GM18858 (cell line): Measurements from ENCODE around the gene CNTN4.

Source experiments
- ATAC-seq: cut with Tn5 transposase; IDR thresholded peaks from one replicate; pipeline ENCODE4 v1.9.1; 2021; ENCODE audit not compliant: unreplicated experiment

The CNTN4 gene

GRCh38 chr3:2677501-2677900, 578.8 kb downstream of the CNTN4 start:
- ATAC-seq: no peak

DNA sequence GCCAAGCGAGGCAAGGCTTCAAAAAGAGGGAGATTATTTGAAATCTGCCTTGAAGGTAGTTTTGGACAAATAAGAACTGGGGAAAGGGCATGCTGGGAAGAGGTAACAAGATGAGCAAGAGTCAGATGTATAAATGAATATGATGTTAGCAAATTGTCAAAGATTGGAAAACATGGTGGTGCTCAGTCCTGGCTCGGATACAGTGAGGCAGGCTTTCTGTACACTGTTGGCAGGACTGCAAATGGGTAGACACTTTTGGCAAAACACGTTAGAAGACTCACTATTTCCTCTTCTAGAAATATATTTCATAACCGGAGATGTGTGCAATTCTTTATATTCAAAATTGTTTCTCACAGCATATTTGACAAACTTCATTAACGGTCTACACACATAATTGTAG, 581.6 kb downstream of the CNTN4 start:
- no peak for ATAC-seq

GRCh38 chr3:2684046-2684445, 585.4 kb downstream of the CNTN4 start:
- no peak for ATAC-seq

GRCh38 chr3:2686816-2687502, 588.3 kb downstream of the CNTN4 start:
- ATAC-seq: no peak

DNA sequence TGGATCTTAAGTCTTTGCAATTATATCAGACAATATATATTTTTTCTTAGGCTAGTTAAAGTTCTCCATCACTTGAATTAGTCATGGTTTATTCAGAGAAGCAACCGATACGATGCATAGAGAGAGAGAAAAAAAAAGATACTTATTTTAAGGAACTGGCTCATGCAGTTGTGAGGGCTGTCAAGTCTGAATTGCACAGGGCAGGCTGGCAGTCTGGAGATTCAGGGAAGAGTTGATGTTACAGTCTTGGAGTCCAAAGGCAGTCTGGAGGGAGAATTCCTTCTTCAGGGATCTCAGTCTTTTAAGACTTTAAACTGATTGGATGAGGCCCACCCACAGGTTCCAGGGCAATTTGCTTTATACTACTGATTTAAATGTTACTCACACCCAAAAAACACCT, 598.9 kb downstream of the CNTN4 start:
- ATAC-seq: no peak

DNA sequence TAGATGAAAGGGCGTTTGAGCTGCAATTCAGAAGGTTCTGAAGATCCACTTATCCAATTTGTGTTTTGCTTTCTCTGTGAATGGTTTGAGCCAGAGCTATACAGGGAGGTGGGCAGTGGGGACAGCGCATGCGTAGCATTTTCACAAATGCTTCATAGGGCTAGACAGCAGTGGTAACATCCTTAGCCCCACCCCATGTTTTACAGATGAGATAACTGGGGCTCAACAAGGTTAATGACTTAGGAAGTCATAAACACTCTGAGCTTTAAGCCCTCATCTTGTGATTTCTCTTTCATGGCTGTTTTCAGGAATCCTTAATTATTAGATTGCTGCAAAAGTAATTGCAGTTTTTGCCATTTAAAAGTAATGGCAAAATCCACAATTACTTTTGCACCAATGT, 602.8 kb downstream of the CNTN4 start:
- ATAC-seq: no peak

- ATAC-seq: no peak
These were observed 607.6 kb downstream of the CNTN4 start for GRCh38 chr3:2706144-2706835.

GRCh38 chr3:2706836-2707210, 608.2 kb downstream of the CNTN4 start:
- no peak for ATAC-seq

DNA sequence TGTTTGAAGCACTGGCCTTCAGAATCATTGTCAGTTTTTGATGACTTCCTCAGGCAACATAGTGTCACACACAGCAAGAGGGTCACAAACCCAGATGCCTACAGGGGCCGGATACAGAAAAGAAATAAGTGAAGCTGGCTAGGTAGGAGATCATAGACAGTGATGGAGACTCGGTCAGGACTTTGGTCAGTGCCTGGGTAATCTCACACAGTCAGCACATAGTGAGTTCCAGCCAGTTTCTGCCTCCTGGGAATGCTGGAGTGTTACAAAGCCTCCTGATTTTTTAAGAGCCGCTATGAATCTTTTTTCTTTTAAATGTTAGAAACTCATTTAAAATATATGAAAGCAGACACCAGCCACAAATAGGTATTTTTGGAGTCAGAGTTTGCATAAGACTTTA, 612.4 kb downstream of the CNTN4 start:
- ATAC-seq: no peak

GRCh38 chr3:2713923-2714322, 615.3 kb downstream of the CNTN4 start:
- ATAC-seq: no peak

DNA sequence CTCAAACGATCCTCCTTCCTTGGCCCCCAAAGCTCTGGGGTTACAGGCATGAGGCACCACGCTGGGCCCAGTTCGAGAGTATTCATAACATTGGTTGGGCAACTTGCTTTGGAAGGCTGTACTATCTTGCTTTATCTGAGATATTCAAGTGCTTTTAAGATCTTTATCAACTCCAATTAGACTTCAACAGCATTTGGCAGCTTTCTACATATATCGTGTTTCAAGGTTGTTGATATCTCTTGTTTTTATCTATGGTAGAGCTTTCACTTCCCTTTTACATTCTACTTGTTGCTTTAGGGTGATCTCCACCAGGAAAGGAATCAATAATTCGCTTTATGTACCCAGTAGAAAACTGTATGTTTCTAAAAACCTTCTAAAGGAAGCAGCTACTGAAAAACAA, 616.2 kb downstream of the CNTN4 start:
- ATAC-seq: no peak

- ATAC-seq: no peak
These were observed 628.4 kb downstream of the CNTN4 start for GRCh38 chr3:2727101-2727500.

GRCh38 chr3:2727610-2728318, 629.1 kb downstream of the CNTN4 start:
- ATAC-seq: no peak

DNA sequence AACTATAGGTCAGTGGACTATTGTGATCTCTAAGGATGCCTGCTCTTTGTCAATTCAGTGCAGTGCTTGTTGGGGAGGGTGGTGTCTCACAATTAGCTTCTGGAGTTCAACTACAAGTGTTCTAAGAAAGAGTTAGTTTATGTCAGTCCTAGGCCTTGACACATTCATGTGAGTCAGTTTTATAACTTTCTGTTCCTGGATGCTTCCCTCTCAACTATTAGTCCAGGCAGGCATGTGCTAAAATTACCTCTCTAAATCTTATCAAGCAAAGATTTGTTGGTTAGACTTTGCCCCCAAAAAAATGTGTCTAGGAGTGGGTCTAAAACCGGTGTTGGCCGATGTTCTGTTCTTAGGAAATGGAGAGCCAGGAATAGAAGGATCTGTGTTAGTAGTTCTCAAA, 633.2 kb downstream of the CNTN4 start:
- ATAC-seq: no peak

GRCh38 chr3:2735392-2735894, 636.8 kb downstream of the CNTN4 start:
- ATAC-seq: no peak

DNA sequence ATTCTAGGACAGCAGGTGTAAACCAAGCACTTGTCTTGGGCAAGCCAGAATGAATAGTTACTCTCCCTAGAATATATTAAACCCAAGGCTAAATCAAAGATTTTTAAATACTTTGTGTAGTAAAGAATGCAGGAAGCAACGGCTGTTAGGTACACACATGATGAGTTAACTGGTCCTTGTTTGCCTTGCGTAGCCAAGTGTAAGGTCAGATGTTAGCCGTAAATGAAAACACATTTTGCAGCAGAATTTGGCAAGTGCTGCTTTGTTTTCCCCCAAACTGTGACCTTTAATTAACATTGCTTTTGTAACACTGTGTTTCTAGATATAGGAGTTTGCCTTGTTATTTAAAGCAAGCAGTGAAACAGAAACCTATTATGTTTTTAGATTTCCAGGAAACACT, 642.9 kb downstream of the CNTN4 start:
- no peak for ATAC-seq

DNA sequence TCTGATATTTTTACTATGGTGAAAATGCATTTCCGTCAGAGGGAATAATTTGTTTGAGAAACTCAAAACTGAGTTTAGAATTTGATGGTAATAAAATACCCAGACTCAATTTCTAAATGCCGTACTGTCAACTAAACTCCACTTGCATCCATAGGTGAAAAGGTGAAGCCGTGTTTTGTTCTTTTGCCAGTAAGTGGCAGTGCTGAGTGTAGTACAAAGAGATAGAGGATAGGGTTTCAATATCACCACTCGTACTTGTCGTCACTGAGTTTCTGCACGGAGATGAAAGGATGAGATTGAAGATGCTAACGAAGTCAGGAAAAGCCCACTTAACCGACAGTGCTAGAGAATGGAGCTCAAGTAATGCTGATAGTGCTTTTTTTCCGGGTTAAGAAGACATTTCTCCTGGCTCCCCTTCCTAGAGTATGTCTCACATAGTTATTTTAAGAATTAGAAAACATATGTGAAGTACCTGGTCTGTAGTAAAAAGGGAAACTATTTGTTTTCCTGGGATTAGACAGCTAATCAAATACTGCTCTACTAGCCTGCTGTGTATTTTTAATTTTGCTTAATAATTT, 666.4 kb downstream of the CNTN4 start:
- peak; percentile 90 for ATAC-seq

DNA sequence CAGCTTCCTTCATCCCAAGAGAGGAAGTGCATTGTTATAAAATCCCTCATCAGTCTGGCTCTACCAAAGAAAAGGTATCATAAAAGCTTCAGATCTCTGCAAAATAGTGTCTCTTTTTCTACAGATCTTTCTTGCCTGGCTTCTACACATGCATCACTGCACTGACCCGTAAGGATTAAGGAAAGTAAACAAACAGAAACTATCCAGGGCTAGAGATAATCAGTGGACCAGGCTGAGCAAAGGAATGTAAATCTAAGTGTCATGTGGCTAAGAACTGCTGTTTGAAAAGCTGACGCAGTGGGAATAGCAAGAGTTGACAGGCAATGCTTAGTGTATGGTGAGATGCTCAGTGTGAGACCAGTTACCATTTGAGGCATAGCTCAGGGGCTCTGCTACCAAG, 671.8 kb downstream of the CNTN4 start:
- no peak for ATAC-seq

GRCh38 chr3:2771193-2771592, 672.5 kb downstream of the CNTN4 start:
- peak; percentile 61 for ATAC-seq

- ATAC-seq: no peak
These were observed 673.1 kb downstream of the CNTN4 start for GRCh38 chr3:2771741-2772140.

DNA sequence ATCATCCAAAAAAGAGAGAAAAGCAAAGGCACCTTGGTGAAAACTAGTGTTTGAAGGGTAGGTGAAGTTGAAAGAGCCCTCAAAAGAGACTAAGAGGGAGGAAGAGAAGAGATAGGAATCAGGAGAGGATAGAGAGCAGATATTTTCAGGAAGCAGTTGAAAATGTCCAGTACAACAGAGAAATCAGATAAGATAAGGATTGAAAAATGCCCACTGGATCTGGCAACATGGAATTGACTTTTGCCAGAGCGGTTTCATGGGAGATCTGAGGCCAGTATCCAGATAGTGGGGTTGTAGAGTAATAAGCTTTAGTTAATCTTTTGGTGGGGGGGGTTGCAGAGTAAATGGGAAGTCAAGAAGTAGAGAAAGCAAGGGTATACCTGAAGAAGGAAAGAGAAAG, 674.1 kb downstream of the CNTN4 start:
- ATAC-seq: no peak
